Esophagus squamous epithelium (tissue), 4 donors: ENCODE results near the gene THEM4.

Experiments
- POLR2A ChIP-seq, 4 donors: fragments of 450-650 bp; IDR thresholded peaks; one replicate each; pipeline ENCODE4 v1.6.1; 2017; ENCODE audit warnings: antibody characterized with exemption in 4 of 4, mild to moderate bottlenecking in 4 of 4, moderate library complexity in 3 of 4
- TF ChIP-seq, protein P1 (sequence below), 6 experiments: fragments of 450-650 bp in 4 of 6; fragments of 200-600 bp in 2 of 6; sonication (generic) in 2 of 6; IDR thresholded peaks; one replicate each; pipeline ENCODE4 v1.5.1; 2016 to 2019; ENCODE audit warnings: antibody characterized with exemption in 6 of 6, mild to moderate bottlenecking in 4 of 6, moderate library complexity in 4 of 6

GRCh38 chr1:151838222-151839081 is 70.9 kb downstream of the THEM4 start:
- TF ChIP-seq, protein P1, sequence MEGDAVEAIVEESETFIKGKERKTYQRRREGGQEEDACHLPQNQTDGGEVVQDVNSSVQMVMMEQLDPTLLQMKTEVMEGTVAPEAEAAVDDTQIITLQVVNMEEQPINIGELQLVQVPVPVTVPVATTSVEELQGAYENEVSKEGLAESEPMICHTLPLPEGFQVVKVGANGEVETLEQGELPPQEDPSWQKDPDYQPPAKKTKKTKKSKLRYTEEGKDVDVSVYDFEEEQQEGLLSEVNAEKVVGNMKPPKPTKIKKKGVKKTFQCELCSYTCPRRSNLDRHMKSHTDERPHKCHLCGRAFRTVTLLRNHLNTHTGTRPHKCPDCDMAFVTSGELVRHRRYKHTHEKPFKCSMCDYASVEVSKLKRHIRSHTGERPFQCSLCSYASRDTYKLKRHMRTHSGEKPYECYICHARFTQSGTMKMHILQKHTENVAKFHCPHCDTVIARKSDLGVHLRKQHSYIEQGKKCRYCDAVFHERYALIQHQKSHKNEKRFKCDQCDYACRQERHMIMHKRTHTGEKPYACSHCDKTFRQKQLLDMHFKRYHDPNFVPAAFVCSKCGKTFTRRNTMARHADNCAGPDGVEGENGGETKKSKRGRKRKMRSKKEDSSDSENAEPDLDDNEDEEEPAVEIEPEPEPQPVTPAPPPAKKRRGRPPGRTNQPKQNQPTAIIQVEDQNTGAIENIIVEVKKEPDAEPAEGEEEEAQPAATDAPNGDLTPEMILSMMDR (IDR thresholded peaks at IDR 0.05) = no peak
- no peak for TF ChIP-seq POLR2A (IDR thresholded peaks at IDR 0.05)
